HG03520 (cell line): ENCODE measurements around the gene NLGN4Y.

Experiments used
- ATAC-seq: cut with Tn5 transposase; IDR thresholded peaks from one replicate; pipeline ENCODE4 v1.9.1; 2021; ENCODE audit warnings: mild to moderate bottlenecking, moderate library complexity; ENCODE audit not compliant: unreplicated experiment

The NLGN4Y gene

DNA sequence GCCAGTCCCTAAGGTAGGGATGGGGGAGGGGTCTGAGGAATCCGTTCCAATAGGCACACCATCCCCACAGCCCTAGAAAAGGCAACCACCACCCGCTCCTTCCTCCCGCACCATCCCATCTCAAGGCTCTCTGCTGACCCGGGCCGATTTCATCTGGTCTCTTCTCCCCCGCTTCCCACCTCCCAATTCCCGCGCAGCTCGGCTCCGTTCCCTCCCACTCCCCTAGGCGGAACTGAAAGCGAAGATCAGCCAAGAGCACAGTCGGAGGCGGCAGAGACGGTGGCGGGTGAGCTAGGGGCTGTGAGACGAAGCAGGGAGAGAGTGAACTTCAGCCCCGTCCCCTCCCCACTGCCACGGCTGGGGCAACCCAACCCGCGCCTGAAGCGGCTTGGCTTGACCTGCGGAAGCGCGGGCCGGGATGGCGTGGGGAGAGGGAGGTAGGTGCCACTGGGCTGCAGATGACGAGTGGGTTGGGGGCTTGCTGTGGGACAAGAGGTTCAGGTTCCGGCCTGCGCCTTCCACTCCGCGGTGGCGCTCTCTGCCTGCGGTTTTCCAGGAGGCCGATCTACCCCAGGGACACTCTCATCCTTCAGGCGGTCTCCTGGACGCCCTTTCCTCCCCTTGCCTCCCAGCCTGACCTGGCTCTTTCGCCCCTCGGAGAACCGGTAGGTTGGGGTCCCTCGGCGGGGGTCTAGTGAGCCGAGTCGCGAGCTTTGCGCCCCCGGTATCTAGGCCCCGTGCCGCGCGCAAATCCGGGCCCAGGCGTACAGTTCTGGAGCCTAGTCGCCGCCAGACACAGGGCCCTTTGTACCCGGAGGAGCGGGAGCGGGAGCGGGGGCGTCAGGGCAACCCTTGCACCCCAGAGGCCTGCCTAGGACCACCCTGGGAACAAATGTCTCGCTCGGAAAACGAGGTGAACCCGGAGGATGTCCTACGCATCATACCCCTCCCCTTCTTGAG lies at the start of gene NLGN4Y:
Gene NLGN4Y (plus strand): TSS at position 258 of the 960 bp plus-strand sequence. CDS start 97,591 bp downstream, outside the sequence.
- no peak for ATAC-seq

DNA sequence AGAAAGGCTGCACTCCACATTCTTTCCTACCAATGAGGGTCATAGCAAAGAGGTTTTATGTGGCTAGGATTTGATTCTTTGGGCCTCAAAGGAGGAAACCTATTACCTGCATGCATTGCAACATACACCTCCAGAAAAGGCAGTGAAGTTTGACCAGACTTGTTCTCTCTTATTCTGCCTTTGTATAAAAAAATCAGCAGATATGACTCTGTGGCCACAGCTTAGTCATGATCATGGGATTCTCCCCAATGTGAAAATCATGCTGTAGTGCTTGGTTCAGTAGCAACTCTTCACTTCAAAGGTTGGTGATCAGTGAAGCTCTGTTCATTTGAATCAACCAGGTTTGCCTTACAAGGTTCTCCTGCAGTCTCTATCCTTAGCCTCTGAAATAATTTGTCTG lies 38.4 kb upstream of the NLGN4Y start:
- ATAC-seq: no peak

DNA sequence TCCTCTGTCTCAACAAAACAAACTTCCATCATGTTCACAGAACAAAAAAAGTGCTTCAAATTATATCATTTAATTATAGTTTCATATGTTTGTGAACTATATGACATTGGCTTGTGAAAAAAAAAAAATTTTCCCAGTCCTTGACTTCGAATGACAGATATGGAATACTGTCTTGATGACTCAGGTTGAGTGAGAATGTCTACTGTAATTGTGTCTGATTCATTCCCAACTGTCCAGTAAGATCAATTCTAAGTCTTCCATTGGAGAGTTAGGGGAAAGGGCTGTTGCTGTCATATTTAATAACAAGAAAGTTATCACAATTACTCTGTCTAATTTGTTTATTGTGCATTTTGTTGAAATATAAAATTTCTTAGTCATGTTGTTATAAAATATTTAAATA lies 34.1 kb upstream of the NLGN4Y start:
- no peak for ATAC-seq

DNA sequence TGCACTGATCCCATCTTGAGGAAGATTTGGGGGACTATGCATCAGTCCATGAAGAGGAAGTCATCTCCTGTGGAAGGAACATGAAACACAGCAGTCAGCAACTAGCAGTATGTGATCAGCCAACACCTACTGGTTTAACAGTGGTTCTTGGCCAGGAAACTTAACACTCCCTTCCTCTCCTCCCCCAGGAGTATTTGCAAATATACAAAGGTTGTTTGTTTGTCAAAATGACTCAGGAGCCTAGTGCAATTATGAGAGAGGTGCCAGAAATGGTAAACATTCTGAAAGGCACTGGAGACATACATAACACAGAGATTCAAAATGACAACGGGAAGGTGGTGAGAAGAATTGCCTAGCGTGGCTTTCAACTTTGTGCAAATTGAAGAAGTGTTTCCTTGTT lies 26.3 kb upstream of the NLGN4Y start:
- ATAC-seq: no peak

DNA sequence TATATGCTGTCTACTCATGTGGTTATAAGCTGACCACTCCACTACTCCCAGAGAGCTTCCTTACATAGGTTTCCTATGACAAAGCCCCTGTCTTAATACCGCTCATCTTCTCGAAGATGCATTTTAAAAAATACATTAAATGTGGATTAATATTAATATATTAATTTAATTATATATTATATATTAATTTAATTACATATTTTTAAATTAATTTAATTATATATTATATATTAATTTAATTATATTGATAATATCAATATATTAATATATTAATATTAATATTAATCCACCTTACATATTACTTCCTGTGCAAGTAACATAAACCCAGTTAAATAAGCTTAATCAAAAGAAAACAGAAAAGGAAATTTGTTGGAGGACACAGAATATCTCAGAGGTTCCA lies 19.7 kb upstream of the NLGN4Y start:
- ATAC-seq: no peak

DNA sequence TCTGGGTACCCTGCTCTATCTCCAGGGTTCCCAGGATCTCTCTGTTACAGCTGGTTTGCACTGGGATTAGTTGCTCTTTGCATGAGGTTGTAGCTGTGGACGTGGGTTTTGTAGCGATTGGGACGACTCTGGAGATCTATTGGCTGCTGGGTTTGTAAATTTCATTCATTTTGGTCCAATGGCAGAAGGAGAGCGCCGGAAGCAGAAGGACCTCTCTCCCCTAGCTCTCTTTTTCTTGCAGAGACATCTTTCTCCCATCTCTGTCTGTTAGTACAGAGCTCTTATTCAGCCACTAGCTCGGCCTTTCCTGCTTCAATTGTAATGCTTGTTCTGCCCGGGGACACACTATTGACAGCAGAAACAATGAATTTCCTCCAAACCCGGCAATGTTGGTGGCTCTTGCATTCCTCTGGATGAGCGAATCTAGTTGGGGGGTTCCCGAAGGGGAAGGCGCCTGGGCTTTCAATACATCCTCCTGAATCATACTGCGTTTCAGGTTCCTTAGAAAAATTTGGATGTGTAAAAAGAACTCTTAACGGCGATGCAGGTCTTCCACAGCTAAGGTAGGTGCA lies 1.9 kb upstream of the NLGN4Y start:
- ATAC-seq: no peak

DNA sequence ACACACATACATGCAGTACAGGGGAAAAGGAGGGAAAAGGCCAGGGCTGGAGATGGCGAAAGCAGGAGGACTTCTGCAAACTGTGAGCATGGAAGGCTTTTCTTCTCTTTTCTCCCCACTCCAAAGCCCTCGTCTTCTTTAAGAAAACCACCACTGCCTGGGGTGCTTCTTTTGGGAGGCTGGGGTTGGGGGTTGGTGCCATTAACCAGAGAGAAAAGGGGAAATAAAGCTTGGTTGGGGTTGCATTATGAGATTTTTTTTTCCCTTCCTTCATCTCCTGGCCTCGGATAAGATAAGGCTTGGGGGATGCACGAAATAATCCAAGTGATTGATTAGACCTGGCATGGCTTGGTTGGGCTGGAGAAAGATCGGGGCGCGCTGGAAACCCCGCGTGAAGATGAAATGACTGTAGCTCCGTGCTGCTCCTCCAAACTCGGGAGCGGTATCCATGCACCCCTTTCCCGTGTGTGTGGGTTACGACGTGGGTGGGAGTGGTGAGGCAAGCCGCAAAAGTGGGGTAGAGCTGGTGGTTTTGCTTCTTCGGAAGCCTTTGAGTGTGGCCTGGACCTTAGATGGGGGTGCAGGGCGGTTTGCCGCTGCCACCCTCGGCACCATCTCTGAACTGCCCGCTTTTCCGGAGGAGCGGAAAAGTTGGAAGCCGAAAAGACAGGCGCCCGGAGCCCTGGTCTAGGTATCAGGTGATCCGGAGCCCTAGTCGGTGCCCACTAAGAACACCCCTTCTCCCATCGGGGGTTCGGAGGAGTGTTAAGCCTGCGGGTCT lies 648 bp upstream of the NLGN4Y start:
- no peak for ATAC-seq

DNA sequence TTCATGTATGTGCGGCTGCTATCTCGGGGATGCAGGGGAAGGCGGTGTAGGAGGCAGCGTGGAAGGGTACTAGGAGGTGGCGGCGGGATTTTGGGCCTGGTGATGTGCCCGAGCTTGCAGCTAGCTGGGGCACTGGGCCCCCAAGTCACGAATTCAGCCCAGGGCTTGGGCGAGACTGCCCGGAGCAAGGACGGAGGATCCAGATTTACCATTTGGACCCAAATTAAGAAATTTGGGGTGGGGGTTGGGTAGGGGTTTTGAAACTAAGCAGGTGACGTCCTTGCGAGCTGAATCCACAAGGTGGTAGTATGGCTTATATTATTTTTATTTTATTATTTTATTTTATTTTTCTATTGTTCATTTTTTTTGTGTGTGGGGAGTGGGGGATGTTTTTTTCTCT lies 986 bp downstream of the NLGN4Y start:
- no peak for ATAC-seq

DNA sequence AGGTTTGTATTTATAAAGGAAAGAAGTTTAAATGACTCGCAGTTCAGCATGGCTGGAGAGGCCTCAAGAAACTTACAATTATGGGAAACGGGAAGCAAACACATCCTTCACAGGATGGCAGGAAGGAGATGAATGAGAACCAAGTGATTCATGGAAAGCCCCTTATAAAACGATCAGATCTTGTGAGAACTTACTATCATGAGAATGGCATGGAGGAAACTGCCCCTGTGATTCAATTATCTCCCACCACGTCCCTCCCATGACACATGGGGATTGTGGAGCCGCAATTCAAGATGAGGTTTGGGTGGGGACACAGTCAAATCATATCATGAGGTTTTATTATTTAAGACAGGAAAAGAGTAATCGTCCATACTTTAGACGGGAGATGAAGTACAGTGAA lies 4.0 kb downstream of the NLGN4Y start:
- no peak for ATAC-seq

DNA sequence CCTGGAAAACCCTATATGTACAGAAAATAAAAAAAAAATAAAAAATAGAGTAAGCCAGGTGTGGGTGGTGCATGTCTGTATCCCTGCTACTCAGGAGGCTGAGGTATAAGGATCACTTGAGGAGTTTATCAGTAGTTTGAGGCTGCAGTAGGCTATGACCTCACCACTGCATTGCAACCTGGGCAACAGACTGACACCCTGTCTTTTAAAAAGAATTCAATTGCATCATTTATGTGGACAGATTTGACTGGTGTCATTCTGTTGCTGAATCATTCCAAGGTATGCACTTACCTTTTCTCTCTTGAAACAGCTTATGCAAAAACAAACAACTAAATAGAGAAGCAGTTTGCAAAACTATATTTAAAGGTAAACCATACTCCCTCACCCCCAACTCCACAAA lies 12.4 kb downstream of the NLGN4Y start:
- ATAC-seq: no peak

DNA sequence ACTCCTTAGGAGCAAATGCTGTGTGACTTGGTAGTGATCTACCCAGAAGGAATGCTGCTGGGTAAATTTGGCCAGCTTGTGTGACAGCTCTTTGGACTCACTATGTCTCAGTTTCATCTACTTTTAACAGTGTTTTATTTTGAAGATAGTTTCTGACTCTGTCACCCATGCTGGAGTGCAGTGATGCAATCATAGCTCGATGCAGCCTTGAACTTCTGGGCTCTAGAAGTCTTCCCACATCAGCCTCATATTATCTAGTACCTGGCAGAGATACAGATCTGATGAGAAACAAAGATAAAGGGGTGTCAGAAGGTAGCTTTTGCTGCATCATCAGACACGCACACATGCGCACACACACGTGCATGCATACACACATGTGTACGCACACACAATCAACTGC lies 19.2 kb downstream of the NLGN4Y start:
- no peak for ATAC-seq

DNA sequence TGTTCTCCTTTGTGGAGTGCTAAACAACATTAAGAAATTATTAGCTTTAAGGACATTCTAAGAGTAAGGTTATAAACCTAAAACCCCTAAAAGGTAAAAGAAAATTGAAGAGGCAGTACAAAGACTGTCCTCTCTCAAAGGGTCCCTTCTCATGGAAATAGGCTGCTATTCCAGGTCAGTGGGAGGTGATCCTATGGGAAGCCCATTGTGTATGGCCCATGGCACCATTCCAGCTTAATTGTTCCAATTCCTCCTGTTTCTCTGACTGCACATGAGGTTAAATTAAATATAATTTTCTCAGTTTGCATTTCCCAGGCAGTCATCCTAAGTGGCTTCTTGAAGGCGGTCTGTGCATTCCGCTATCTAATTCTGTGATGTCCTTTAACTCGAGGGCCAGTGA lies 57.0 kb downstream of the NLGN4Y start:
- ATAC-seq: no peak

DNA sequence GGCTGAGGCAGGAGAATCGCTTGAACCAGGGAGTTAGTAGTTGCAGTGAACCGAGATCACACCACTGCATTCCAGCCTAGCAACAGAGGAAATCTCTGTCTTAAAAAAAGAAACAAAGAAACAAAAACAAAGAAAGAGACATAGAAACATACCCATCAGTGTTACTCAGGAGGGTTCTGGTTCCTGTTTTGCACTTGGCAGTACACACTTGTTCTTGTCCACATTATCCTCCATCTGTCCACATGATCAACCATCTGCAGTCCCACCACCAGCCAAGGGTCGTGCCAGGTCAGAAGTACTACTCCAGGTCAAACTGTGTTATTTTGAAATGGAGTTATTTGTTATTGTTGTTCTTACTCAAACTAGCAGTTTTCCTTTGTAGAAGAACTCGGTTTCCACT lies 62.4 kb downstream of the NLGN4Y start:
- ATAC-seq: no peak

DNA sequence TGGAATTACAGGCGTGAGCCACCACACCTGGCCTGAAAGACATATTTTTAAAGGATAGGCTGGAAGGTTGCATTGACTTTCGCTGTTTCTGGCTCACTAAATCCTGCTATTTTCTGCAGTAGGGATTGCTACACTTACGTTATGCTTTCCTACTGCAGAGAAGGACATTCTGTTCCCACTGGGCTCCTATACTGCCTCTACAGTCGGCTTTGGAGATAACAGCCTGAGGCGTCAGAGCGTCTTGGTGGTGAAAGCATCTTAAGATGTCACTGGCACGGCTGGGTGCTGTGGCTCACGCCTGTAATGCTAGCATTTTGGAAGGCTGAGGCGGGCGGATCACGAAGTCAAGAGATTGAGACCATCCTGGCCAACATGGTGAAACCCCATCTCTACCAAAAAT lies 77.0 kb downstream of the NLGN4Y start:
- no peak for ATAC-seq

DNA sequence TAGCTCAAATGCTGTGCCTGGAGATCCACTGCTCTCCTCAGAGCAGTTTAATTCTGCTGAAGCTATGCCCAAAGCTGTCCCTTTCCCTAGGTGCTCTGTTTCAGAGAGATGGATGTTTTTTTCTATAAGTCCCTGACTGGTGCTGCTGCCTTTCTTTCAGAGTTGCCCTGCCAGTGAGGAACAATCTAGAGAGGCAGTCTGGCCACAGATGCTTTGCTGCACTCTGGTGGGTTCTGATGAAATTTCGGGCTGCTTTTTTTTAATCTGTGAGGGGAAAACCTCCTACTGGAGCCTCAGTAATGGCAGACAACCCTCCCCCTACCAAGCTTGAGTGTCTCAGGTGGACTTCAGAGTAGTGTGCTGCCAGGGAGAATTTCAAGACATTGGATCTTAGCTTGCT lies 93.3 kb downstream of the NLGN4Y start:
- no peak for ATAC-seq

DNA sequence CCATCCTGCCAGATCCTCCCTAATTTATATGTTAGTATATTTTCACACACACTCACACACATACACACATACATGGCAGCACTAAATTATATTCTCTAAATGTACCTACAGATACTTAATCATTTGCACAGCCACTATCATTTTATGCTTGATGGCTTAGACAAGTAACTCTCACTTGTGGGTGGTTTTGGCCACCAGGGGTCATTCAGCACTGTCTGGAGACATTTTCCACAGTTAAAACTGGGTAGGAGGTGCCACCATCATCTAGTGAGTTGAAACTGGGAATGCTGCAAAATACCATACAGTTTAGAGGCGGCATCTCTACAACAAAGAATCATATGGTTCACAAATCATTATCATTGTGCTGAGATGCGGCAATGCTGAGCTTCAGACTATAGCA lies 94.2 kb downstream of the NLGN4Y start:
- ATAC-seq: no peak

DNA sequence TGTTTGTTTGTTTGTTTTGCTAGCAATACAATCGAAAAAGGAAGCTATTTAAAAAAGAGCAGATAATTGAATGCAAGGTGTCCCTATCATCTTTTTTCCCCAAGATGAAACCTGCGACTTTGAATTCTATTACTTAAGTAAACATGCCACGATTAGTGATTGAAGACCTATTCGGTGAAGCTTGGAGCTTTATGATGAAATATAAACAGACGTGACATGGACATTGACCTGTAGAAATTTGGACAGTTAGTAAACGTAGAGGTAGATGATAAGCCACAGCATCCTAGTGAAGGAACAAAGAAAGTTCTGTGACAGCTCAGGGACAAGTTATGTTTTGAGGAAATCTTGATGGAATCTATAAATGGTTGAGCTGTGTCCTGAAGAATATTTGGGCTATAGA lies 103.9 kb downstream of the NLGN4Y start:
- no peak for ATAC-seq

DNA sequence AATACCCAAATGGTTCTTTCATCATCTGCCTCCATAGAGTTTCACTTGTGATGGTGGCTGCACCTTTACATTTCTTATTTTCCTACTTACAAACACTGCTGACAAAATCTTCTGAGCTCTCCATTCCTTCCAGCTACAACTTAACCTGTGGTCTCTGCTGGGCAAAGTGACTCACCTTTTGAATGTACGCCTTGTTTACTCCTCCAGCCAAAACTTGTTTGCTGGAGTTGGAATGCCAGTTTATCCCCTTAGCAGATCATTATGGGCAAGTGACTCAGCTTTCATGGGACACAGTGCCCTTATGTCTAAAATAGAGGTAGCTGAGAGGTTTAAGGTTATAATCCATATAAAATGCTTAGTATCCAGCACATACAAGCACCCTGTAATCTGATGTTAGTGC lies 107.3 kb downstream of the NLGN4Y start:
- ATAC-seq: no peak

DNA sequence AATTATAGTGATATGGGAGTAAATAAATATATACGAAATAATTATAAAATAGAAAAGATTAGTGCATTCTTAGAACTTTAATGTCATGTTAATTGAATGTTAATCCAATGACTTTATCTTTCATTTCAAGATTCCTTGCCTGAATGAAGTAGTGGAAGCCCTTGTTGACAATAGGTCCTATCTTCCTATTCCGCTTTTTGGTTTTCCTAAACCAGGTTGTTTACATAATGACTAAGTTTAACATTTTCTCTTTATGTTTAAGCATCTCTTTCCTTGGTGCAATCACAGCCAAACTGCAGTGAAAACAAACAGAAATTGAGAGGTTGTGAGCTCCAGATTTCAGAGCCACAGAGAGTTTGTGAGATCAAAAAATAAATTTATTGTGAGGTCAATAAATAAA lies 109.4 kb downstream of the NLGN4Y start:
- no peak for ATAC-seq

DNA sequence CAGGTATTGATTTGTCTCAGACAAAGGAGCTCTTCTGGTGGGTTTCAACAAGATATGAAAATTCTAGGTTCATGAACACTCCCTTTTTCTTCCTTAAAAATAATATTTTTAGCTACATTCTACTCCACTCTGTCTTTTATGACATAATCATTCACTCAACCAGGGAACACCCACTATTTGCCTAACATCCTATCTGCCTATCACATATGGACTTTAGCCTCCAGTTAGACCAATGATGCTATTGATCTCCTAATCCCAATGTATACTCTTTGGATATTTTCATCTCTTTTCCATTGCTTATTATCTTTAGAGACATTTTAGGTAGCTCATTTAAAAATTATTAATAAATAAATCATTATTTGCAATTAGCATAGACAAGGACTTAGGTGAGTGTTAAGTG lies 110.6 kb downstream of the NLGN4Y start:
- no peak for ATAC-seq

DNA sequence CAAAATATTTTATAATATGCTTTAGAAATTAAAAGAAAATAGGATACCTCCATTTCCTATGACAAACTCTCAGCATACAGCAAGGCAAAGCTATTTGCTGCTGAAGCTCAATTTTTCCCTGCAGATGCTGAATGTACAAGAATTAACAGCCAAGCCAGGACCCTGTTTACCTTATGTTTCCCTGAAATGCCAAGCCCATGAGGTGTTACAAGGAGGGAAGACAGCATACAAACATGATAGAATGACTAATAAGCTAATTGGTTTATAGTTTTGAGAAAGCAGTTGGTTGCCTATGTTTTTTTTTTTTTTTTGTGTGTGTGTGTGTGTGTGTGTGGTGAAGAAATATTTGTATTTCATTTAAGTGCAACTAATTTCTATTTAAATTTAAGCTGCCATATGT lies 113.2 kb downstream of the NLGN4Y start:
- no peak for ATAC-seq

DNA sequence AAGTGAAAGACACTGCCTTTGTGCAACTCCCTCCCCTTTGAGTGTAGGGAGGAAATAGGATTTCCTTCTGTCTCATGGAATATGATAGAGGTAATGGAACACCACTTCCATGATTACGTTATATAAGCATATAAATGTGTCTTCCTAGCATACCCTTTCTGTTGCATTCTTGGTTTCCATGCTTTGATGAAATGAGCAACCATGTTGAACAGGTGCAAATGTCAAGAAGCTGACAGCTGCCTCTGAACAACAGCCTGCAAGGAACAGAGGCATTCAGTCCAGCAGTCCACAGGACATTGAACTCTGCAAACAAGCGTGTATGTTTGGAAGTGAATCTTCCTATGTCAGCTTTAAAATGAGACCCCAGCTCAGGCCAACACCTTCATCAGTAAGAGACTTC lies 117.5 kb downstream of the NLGN4Y start:
- no peak for ATAC-seq
